Measurements from ENCODE around the gene CASP2.
A peak's percentile ranks its signal among the peaks of the same experiment; 100 is the strongest.

Gene CASP2

DNA sequence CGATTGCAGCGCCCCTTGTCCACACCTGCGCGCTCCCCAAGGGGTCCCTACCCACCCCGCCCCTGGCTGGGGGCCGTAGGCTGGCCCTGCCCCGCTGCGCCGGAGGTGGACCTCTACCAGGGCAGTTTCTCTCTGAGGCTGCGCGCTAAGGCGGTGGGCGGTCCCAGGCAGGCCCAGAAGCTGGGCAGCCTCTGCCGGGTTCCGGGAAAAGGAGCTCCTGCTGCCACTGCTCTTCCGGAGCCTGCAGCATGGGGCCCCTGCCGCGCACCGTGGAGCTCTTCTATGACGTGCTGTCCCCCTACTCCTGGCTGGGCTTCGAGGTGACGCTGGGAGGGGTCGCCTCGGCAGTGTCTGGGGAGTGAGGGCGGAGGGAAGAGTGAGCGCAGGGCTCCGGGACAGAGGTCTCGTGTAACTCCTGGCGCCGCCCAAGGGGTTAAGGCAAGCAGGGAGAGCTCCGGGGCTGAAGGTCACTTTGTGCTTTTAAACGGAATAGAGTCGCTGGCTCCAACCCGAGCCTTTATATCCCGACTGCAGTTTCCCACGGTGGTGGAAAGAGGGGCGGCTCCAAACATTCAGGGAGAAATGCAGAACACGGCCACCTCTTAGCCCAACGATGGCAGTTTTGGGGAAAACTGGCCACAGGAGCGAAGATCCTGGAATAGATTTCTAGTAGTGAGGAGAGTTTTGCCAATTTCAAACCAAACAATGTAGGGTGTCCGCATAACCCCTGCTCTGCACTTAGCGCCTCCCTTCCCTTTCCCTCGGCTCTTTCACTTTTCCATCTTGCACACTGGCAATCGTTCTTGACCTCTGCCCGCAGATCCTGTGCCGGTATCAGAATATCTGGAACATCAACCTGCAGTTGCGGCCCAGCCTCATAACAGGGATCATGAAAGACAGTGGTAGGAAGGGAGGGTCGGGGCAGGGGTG is 24.6 kb upstream of the CASP2 start, which contains the start of gene GSTK1:
Gene GSTK1 (plus strand): TSS at position 176 of the 930 bp plus-strand sequence. CDS start 73 bp downstream, at position 249.
- TF ChIP-seq, protein P1, sequence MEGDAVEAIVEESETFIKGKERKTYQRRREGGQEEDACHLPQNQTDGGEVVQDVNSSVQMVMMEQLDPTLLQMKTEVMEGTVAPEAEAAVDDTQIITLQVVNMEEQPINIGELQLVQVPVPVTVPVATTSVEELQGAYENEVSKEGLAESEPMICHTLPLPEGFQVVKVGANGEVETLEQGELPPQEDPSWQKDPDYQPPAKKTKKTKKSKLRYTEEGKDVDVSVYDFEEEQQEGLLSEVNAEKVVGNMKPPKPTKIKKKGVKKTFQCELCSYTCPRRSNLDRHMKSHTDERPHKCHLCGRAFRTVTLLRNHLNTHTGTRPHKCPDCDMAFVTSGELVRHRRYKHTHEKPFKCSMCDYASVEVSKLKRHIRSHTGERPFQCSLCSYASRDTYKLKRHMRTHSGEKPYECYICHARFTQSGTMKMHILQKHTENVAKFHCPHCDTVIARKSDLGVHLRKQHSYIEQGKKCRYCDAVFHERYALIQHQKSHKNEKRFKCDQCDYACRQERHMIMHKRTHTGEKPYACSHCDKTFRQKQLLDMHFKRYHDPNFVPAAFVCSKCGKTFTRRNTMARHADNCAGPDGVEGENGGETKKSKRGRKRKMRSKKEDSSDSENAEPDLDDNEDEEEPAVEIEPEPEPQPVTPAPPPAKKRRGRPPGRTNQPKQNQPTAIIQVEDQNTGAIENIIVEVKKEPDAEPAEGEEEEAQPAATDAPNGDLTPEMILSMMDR (IDR thresholded peaks at IDR 0.05; ENCODE audit: borderline replicate concordance, insufficient read depth, low read depth, low read length), result no peak
- H3K4me3 ChIP-seq (ENCODE audit: low read depth, low read length), result peak within 1 kb of the TSS; percentile 76

DNA sequence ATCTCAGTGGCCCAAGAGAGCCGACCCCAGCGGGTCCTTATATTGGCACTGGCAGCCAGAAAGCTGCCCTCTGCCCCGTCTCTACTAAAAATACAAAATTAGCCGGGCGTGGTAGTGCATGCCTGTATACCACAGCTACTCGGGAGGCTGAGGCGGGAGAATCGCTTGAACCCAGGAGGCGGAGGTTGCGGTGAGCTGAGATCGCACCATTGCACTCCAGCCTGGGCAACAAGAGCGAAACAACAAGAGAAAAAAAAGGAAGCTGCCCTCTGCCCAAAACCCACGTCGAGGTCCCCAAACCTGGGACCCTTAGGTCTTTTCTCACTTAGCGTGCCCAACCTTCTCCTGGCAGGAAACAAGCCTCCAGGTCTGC is 24.0 kb upstream of the CASP2 start:
- peak overlapping the region; percentile 76 for H3K4me3 ChIP-seq (ENCODE audit: low read depth, low read length)

DNA sequence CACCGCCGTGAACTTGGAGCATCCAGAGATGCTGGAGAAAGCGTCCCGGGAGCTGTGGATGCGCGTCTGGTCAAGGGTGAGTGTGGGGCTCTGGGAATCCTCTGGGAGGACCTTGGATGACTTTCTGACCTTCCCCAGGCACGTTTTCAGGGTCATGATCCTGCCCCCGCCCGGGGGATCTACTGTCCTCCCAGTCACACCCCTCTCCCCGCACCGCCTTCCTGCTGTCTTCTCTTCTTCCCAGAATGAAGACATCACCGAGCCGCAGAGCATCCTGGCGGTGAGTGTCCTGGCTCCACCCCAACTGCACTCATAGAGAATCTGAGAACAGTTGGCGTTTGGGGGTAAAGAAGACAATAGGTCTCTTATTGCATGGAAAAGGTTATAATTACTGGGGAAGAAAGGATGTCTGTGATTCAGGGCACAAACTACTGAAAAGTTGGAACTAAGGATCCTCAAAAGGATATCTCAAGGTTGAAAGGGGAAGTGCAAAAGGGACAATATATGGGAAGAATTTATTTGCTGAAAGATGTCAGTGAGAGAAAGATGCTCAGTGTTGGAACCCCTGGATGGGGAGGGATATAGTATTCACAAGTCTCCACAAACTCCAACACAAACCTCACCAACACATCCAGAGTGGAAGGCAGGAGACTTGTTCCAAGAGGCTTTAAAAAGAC is 23.0 kb upstream of the CASP2 start:
- no peak overlapping the region for H3K4me3 ChIP-seq (ENCODE audit: low read depth, low read length)
- TF ChIP-seq, protein P1 (IDR thresholded peaks at IDR 0.05; ENCODE audit: borderline replicate concordance, insufficient read depth, low read depth, low read length), result no peak

DNA sequence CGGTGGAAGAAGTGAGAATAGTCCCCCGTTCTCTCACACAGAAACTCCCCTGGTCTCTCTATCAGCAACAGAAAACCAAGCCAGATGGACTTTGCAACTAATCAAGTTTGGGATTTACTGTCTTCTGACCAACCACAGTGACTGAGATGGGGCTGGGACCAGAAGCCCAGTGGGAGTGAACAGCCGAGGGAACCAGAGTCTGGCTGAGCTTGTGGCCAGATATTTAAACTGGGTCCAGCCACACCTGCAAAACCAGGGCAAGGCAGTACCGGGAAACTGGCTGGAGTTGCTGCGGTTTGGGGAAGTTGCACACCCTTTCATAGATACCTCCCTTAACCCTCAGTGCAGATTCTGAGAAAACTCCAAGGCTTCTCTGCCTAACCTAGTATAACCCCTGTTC is 18.9 kb upstream of the CASP2 start:
- H3K4me3 ChIP-seq (ENCODE audit: low read depth, low read length), result no peak overlapping the region
- TF ChIP-seq, protein P1 (IDR thresholded peaks at IDR 0.05; ENCODE audit: borderline replicate concordance, insufficient read depth, low read depth, low read length), result no peak

DNA sequence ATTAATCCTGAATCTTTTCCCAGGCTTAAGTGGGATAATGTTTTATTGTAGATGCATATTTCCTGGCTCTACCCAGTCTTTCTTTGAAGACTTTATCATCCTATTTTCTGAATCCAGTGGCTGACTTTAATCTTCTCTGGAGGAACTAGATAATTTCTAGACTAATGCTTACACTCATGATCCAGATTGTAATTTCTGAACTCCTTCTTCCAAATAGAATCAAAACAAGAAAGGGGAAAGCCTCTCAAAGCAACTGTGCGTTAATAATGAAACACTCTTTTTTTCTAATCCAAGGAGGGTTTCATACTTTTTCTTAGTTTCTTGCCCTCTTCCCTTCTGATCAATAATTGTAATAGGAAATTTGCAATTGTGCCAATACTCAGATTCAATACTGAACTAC is 16.9 kb upstream of the CASP2 start:
- H3K4me3 ChIP-seq (ENCODE audit: low read depth, low read length), result no peak overlapping the region
- TF ChIP-seq, protein P1 (IDR thresholded peaks at IDR 0.05; ENCODE audit: borderline replicate concordance, insufficient read depth, low read depth, low read length), result no peak

DNA sequence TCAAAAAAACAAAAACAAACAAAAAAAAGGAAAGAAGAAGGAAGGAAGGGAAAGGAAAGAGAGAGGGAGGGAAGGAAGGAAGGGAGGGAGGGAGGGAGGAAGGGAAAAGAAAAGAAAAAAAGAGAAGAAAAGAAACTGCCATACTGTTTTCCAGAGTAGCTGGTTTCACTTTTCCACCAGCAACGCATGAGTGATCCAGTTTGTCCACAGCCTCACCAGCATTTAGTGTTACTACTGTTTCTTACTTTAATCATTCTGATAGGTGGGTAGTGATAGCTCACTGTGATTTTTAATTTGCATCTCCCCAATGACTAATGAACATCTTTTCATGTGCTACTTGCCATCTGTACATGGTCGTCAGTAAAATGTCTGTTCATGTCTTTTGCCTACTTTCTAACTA is 15.3 kb upstream of the CASP2 start:
- TF ChIP-seq, protein P1 (IDR thresholded peaks at IDR 0.05; ENCODE audit: borderline replicate concordance, insufficient read depth, low read depth, low read length), result no peak
- H3K4me3 ChIP-seq (ENCODE audit: low read depth, low read length), result no peak overlapping the region

DNA sequence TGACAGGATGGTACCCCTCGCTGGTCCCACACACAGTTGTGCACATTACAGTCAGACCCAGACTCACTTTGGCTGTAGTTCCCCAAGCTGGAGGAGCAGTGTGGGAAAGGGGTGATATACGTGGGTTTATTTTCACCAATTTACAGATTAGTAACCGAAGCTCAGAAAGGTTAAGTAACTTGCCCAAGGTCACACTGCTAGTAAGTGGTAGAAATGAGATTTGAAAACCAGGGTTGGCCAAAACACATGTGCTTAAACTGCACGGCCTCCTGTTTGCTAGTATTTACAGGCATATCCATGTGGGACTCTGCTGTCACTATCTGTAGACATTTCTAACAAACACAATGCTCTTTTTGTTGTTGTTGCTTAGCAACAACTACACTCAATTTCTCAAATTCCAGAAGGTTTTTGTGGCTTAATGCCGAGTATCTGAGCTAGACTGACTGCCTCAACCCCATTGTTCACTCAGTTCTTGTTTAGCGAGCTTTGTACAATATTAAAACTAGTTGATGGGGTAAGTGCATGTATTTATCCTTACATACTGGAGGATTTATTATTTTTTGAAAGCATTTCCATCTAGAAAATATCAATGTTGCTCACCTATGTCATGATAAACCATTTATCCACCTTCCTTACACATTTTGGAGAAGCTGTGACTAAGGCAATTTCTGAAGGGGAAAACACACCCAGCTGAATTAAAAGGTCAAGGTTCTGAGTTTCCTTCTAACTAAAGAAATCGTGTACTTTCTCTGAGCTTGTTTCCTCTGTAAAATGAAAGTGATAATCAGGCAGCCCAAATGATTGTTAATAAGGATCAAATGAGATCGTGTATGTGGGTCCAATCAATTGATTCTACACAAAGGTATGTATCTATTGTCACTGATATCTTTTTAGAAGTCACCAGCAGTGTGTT is 8.7 kb upstream of the CASP2 start:
- TF ChIP-seq, protein P1 (IDR thresholded peaks at IDR 0.05; ENCODE audit: borderline replicate concordance, insufficient read depth, low read depth, low read length), result no peak
- no peak overlapping the region for H3K4me3 ChIP-seq (ENCODE audit: low read depth, low read length)
